ENCODE data around the gene SLC35F1. TPM values are rescaled to one million over a fixed set of nuclear protein-coding genes. Genes with fewer than 3 reads are reported as not detected.

SLC35F1 gene
- total RNA-seq, 1 experiment from 2014 or later = 4.3 TPM

GRCh38 chr6:118325220-118325860, 418.3 kb downstream of the SLC35F1 start:
- no peaks in the 10 kb centered on the region; a peak in 1 of 7 replicates for H3K36me3 Mint-ChIP-seq (ENCODE audit: insufficient read depth in 1 of 3, low read depth in 3 of 3)
- DNase-seq = no peak
- Histone ChIP-seq H3K4me1 (ENCODE audit: insufficient read depth, low read length) (peaks cover 6% of the 10 kb centered on the region; the same call in 1 of the 2 replicates), H3T11ph (ENCODE audit: low read length) (no peak overlapping the region), H3K27me3 (ENCODE audit: insufficient read depth, low read length) (no peaks in the 10 kb centered on the region), H2BK120ac (ENCODE audit: low read depth, low read length, poor library complexity, severe bottlenecking) (no peak overlapping the region), H2BK15ac (ENCODE audit: low read depth, low read length) (no peak overlapping the region), H3K27ac (ENCODE audit: insufficient read length, low read depth, low read length) (no peak overlapping the region), H3K79me2 (ENCODE audit: insufficient read depth, low read length) (no peaks in the 10 kb centered on the region), H3K18ac (ENCODE audit: insufficient read length, low read depth, low read length) (peak overlapping the region; percentile 23), H3K23me2 (ENCODE audit: insufficient read length, low read depth, low read length, poor library complexity, severe bottlenecking) (no peaks in the 10 kb centered on the region), H2BK20ac (ENCODE audit: low read depth, low read length, poor library complexity, severe bottlenecking) (peak overlapping the region; percentile 91), H3K56ac (ENCODE audit: insufficient read length, low read depth, low read length) (no peak overlapping the region), H3K9ac (ENCODE audit: extremely low read depth, insufficient read length, low read length) (no peak overlapping the region), H4K5ac (ENCODE audit: insufficient read length, low read depth, low read length) (no peak overlapping the region), H4K8ac (replicated peaks; ENCODE audit: insufficient read length, low read depth, low read length) (no peak overlapping the region), H2BK5ac (ENCODE audit: insufficient read length, low read length) (no peak overlapping the region), H3K4me2 (ENCODE audit: insufficient read depth, insufficient read length, low read length) (no peak overlapping the region), H2BK12ac (ENCODE audit: insufficient read length, low read depth, low read length) (no peak overlapping the region), H4K20me1 (ENCODE audit: control insufficient read depth, insufficient read depth, insufficient read length) (no peaks in the 10 kb centered on the region), H3K4ac (ENCODE audit: low read depth, low read length) (no peak overlapping the region), H2AFZ (ENCODE audit: low read length) (no peak overlapping the region), H3K23ac (ENCODE audit: insufficient read length, low read depth, low read length) (no peak overlapping the region), H3K79me1 (ENCODE audit: insufficient read depth, low read depth, low read length, poor library complexity, severe bottlenecking) (no peaks in the 10 kb centered on the region), H2AK5ac (ENCODE audit: insufficient read length, low read length) (no peak overlapping the region), H4K91ac (ENCODE audit: insufficient read length, low read depth, low read length) (no peak overlapping the region), H3K9me3 (ENCODE audit: control insufficient read depth, low read depth, low read length) (no peaks in the 10 kb centered on the region), H3K14ac (ENCODE audit: insufficient read depth, low read length) (no peak overlapping the region)
- no peaks in the 10 kb centered on the region for H3K27me3 Mint-ChIP-seq (ENCODE audit: low read depth)
- WGBS (ENCODE audit: extremely low coverage, insufficient read length, low lambda C conversion rate) = no CpG with 5 or more reads among the region's 10 CpGs
- H3K9me3 Mint-ChIP-seq = no peaks in the 10 kb centered on the region
- no peak for TF ChIP-seq CTCF (conservative IDR thresholded peaks at IDR 0.05)
- H3K4me3 Mint-ChIP-seq = no peak overlapping the region
- peaks cover 10 to 15% of the 10 kb centered on the region in 2 experiments for H3K4me1 Mint-ChIP-seq
- H3K27ac Mint-ChIP-seq = no peak overlapping the region; a peak in 2 of 7 replicates
